ENCODE results near the gene HSPB8.

The HSPB8 gene

DNA sequence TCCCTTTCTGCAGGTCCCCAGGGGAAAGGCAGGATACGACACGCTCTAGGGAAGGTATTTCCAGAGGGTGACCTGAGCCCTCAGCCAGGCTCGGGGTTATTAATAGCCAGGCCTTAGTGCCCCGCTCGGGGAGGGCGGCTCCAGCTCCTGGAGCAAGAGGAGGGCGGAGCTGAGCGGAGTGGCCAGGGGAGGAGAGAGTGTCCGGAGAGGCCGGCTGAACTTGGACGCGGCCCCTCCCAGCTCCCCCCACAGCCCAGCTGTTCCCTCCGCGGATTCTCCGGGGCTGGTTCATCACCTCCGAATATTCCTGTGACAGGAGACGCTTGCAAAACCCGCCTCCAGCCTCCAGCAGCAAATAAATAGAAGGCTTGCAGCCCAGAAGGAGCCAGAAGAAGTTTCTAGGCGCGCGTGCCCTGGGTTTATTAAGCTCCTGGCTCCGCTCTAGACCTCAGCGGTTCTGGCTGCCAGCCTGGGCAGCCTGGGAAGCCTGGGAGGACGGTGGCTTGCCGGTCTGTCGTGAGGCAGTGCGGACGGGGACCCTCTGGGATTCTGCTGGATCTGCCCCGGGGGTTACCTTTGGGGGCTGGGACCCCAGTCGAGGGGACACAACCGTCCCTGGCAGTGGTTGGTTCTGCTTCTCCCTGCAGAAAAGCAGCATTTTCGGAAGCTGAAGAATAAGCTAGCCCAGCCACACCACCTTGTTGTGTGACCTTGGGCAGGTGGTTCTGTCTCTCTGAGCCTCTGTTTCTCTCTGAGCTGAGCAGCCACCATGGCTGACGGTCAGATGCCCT is at the start of gene HSPB8:
Gene HSPB8 (plus strand): TSS at position 388 of the 791 bp plus-strand sequence. CDS start 382 bp downstream, at position 770.
- TF ChIP-seq POLR2A (IDR thresholded peaks at IDR 0.05; ENCODE audit: low read length) (no peak), GATA1 (IDR thresholded peaks at IDR 0.05; ENCODE audit: low read depth, low read length) (no peak)
- no peak for DNase-seq

DNA sequence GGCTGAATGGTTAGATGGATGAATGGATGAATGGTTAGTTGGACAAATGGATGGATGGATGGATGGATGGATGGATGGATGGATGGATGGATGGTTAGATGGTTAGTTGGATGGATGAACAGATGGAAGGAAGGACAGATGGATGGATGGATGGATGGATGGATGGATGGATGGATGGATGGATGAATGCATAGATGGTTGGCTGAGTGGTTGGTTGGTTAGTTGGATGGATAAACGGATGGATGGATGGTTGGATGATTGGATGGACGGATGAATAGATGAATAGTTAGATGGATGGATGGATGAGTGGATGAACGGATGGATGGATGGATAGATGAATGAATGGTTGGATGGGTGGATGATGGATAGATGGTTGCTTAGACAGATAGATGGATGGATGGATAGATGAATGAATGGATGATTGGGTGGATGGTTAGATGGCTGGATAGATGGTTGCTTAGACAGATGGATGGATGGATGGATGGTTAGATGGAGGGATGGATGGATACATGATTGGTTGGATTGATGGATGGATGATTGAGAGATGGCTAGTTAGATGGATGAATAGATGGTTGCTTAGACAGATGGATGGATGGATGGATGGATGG is 48.8 kb upstream of the HSPB8 start:
- no peak for TF ChIP-seq GATA1 (IDR thresholded peaks at IDR 0.05; ENCODE audit: low read depth, low read length)
- TF ChIP-seq POLR2A (IDR thresholded peaks at IDR 0.05; ENCODE audit: low read length), result no peak
- DNase-seq, result no peak

- no peak for DNase-seq
- TF ChIP-seq GATA1 (IDR thresholded peaks at IDR 0.05; ENCODE audit: low read depth, low read length) (no peak), POLR2A (IDR thresholded peaks at IDR 0.05; ENCODE audit: low read length) (no peak)
Measured at GRCh38 chr12:119130523-119130922, 48.2 kb upstream of the HSPB8 start.

GRCh38 chr12:119134284-119135072 is 44.3 kb upstream of the HSPB8 start:
- TF ChIP-seq POLR2A (IDR thresholded peaks at IDR 0.05; ENCODE audit: low read length), result no peak
- no peak for TF ChIP-seq GATA1 (IDR thresholded peaks at IDR 0.05; ENCODE audit: low read depth, low read length)
- no peak for DNase-seq

GRCh38 chr12:119136811-119137410 is 41.8 kb upstream of the HSPB8 start:
- TF ChIP-seq GATA1 (IDR thresholded peaks at IDR 0.05; ENCODE audit: low read depth, low read length) (no peak), POLR2A (IDR thresholded peaks at IDR 0.05; ENCODE audit: low read length) (no peak)
- DNase-seq, result no peak

GRCh38 chr12:119139448-119139847 is 39.3 kb upstream of the HSPB8 start:
- no peak for DNase-seq
- TF ChIP-seq POLR2A (IDR thresholded peaks at IDR 0.05; ENCODE audit: low read length), result no peak
- no peak for TF ChIP-seq GATA1 (IDR thresholded peaks at IDR 0.05; ENCODE audit: low read depth, low read length)

GRCh38 chr12:119145367-119145766 is 33.4 kb upstream of the HSPB8 start:
- no peak for DNase-seq
- TF ChIP-seq POLR2A (IDR thresholded peaks at IDR 0.05; ENCODE audit: low read length) (no peak), GATA1 (IDR thresholded peaks at IDR 0.05; ENCODE audit: low read depth, low read length) (no peak)

DNA sequence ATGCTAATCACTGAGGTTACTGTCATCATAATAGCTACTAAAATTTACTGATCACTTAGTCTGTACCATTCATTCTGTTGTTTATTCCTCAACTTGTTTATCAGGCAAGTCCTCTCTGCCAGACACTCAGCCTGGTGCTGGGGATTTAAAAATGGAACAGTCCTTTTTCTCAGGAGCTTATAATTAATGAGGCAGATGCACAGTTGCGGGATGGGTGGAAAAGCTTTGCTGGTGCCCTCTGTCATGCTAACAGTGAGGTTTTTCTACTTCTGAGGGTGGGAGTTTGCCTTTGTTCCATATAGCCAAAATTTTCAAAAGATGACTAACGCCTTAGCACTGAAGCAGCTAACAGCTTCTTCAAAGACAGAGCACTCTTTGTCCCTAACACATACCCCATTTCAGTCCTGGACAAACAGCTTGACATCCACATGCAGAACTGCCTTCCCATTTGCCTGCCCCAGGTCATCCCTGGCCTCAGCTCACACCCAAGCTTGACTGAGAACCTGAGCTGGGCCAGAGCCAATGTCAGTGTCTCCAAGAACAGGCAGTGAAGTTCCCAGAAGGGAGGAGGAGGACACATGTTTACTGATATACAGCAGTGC is 30.8 kb upstream of the HSPB8 start:
- DNase-seq, result no peak
- no peak for TF ChIP-seq GATA1 (IDR thresholded peaks at IDR 0.05; ENCODE audit: low read depth, low read length)
- no peak for TF ChIP-seq POLR2A (IDR thresholded peaks at IDR 0.05; ENCODE audit: low read length)

DNA sequence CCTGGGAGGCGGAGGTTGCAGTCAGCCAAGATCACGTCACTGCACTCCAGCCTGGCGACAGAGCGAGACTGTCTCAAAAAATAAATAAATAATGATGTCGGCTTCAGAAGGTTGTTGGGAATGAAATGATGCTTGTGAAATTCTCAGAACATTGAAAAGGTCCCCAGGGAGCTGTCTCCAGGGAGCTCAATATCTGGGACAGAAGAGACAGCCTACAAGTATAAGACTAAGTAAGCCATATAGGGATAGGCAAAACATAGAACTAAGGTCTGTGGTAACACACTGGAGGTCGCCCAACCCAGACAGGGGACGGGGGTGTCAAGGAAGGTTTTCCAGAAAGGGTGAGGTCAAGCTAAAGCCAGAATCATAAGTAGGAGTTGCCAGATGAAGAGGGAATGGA is 29.5 kb upstream of the HSPB8 start:
- no peak for DNase-seq
- TF ChIP-seq POLR2A (IDR thresholded peaks at IDR 0.05; ENCODE audit: low read length) (no peak), GATA1 (IDR thresholded peaks at IDR 0.05; ENCODE audit: low read depth, low read length) (no peak)

DNA sequence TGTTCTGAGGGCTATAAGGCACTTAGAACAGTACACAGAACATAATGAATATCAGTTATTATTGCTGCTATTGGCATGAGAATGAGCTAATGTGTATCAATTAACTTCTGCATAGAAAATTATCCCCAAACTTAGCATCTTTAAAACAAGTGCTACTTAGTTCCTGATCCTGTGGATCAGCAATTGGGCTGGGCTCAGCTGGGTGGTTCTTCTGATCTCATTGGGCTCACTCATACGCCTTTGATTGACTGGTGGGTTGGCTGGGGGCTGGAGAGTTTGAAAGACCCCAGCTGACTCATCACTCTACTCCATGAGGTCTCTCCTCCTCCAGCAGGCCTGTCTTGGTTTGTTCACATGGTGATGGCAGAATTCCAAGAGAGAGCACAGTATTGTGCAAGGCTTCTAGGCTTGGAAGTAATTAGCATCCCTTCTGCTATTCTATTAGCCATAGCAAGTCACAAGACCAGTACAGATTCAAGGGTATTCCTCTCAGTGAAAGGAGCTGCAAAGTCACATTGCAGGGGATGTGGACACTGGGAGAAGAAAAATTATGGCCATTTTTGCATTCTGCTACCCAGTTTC is 27.2 kb upstream of the HSPB8 start:
- no peak for DNase-seq
- no peak for TF ChIP-seq POLR2A (IDR thresholded peaks at IDR 0.05; ENCODE audit: low read length)
- TF ChIP-seq GATA1 (IDR thresholded peaks at IDR 0.05; ENCODE audit: low read depth, low read length), result no peak

DNA sequence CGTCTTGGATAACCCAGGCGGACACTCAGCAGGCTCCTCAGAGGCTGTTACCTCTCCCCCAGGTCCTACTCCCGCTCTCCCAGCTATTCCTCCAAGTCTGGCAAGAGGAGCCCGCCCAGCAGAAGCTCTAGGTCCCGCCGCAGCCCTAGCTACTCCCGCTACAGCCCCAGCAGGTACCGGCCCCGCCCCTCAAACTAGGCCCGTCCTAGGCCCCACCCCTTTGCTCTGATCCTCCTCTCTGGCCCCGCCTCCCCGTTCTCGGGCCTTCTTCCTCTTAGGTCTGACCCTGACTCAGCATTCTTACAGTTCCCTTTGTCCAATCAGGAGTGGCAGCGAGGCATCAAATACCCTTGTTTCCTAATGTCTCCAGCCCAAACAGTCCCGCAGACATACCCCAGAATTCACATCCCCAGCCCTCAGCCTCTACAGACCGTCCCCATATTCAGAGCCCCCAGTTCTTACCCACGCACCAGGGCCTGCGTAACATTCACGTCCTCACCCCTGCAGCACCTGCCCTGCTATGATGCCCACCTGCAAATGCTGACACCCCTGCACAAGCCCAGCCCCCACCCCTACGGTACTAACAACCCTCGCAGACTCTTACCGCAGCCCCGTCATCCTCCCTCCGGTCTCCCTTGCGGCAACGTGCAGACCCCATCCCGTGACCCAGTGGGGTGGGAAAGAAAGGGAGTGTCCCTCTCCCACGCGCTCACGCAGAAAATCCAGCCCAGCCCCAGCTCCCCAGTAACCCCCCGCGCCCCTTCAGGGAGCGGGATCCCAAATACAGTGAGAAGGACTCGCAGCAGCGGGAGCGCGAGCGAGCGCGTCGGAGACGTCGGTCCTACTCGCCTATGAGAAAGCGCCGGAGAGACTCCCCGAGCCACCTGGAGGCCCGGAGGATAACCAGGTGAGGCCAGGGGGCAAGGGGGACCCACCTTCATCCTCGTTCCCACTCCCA is 25.0 kb upstream of the HSPB8 start:
- TF ChIP-seq POLR2A (IDR thresholded peaks at IDR 0.05; ENCODE audit: low read length) (no peak), GATA1 (IDR thresholded peaks at IDR 0.05; ENCODE audit: low read depth, low read length) (no peak)
- peak; percentile 33 to 72 for DNase-seq

DNA sequence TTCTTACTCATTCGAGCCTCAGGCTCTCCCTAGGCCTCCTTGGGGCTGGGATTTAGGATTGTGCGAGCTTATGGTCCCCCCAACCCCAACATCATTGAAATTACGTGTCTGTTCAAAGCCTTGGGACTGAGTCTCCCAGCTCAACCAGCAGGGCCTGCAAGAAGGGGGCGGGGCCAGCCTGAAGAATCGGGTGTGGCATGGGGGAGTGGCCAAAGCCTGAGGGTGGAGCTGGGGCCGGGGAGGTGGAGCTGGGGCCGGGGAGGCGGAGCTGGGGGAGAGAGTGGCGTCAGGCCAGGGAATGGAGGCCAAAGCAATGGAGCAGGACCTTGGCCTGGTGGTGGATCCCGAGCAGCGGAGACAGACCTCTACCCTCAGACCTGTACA is 24.3 kb upstream of the HSPB8 start:
- TF ChIP-seq GATA1 (IDR thresholded peaks at IDR 0.05; ENCODE audit: low read depth, low read length) (no peak), POLR2A (IDR thresholded peaks at IDR 0.05; ENCODE audit: low read length) (no peak)
- peak; percentile 3 to 53 for DNase-seq

Measured in erythroblast (primary cell).